GM12891 (cell line): ENCODE results near the gene TCAIM.

ENCODE experiments used
- POLR2A ChIP-seq: IDR thresholded peaks from 2 replicates; pipeline ENCODE4 v1.6.1; 2011; ENCODE audit warnings: low read depth, low read length, control low read depth
- POLR2AphosphoS5 ChIP-seq: IDR thresholded peaks from 2 replicates; pipeline ENCODE4 v1.6.1; 2011; ENCODE audit warnings: low read depth, low read length, control low read depth

DNA sequence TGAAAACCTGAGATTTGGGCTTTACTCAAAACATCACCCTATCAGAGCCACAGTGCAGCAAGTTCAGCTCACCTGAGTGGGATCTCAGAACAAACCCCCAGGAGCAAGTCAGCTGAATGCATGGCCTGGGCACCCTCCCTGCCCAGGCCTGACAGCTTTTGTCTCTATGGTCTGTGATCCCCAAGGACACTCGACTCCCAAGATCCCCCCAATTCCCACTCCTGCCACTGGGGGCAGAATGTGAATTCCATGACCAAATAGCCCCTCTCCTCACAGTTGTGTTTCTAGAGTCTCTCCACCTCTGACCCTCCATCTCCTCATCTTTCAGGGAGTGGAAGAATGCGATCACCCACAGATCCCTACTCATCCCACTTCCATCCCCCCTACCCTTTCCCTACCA is 80.0 kb downstream of the TCAIM start:
- TF ChIP-seq POLR2A, result no peak
- no peak for TF ChIP-seq POLR2AphosphoS5
